ENCODE results near the gene FUBP1. TPM values are rescaled to one million over a fixed set of nuclear protein-coding genes. Genes with fewer than 3 reads are reported as not detected.

The FUBP1 gene
- total and polyA plus RNA-seq, 2 experiments from 2014 or later: 64.0 to 151 TPM

DNA sequence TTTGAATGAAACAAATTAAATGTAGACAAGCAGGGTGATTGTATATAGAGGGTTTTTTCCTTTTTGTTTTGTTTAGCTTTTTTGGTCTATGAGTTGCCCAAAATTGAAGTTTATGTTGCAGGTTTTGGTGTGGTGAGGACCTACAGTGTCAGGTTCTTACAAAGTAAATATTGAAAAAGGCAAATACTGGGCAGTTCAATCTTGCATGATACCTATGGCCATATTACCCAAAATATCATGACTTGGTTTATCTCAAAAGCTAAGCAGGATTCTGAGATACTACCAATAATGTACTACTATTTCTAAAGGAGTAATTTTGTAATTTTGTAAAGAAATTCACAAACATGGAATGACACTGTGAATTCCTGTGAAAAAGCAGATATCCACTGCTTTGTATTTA, 27.6 kb upstream of the FUBP1 start:
- TF ChIP-seq, protein P1, sequence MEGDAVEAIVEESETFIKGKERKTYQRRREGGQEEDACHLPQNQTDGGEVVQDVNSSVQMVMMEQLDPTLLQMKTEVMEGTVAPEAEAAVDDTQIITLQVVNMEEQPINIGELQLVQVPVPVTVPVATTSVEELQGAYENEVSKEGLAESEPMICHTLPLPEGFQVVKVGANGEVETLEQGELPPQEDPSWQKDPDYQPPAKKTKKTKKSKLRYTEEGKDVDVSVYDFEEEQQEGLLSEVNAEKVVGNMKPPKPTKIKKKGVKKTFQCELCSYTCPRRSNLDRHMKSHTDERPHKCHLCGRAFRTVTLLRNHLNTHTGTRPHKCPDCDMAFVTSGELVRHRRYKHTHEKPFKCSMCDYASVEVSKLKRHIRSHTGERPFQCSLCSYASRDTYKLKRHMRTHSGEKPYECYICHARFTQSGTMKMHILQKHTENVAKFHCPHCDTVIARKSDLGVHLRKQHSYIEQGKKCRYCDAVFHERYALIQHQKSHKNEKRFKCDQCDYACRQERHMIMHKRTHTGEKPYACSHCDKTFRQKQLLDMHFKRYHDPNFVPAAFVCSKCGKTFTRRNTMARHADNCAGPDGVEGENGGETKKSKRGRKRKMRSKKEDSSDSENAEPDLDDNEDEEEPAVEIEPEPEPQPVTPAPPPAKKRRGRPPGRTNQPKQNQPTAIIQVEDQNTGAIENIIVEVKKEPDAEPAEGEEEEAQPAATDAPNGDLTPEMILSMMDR (IDR thresholded peaks at IDR 0.05; ENCODE audit: poor library complexity): no peak
- TF ChIP-seq EZH2phosphoT487 (IDR thresholded peaks at IDR 0.05; ENCODE audit: low read depth, severe bottlenecking, unreplicated experiment): no peak
- no peak for TF ChIP-seq EZH2 (IDR thresholded peaks at IDR 0.05; ENCODE audit: borderline replicate concordance)
- Histone ChIP-seq H3K4me3 (peak overlapping the region; percentile 4), H3K4me1 (ENCODE audit: insufficient read depth) (no peaks in the 10 kb centered on the region), H3K9me3 (ENCODE audit: low read depth) (no peaks in the 10 kb centered on the region), H4K20me1 (ENCODE audit: insufficient read depth, poor library complexity, severe bottlenecking) (peaks cover 13% of the 10 kb centered on the region), H3K9me2 (replicated peaks; ENCODE audit: insufficient read depth) (no peaks in the 10 kb centered on the region), H3K27me3 (no peaks in the 10 kb centered on the region), H3K4me2 (peak overlapping the region; percentile 70), H3K79me2 (peaks cover 53% of the 10 kb centered on the region), H3K36me3 (replicated peaks; ENCODE audit: insufficient read depth, low read depth) (no peaks in the 10 kb centered on the region), H3K27ac (peak overlapping the region; percentile 86), H2AFZ (no peak overlapping the region)
- no peak for DNase-seq (ENCODE audit: low spot score)

DNA sequence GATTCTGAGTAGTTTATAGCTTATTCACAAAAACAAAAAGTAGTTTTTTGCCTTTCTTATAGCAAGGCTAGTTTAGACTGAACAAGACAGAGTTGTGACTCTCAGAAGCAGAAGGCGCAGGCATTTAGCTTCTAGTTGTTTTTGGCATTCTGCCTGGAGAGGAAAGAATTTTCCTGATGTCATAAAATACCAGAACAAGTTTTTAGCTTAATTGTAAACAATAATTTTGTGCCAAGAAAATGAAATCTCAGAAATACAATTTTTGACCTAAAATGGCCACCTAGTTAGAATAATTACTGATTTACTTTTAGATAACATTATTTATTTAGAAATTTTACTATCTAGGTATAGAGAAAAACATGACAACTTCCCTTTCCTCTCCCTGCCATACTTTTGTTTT, 26.9 kb upstream of the FUBP1 start:
- no peaks in the 10 kb centered on the region for H3K27me3 ChIP-seq
- peaks cover 48% of the 10 kb centered on the region for H3K79me2 ChIP-seq
- no peaks in the 10 kb centered on the region for H3K36me3 ChIP-seq (replicated peaks; ENCODE audit: insufficient read depth, low read depth)
- peaks cover 13% of the 10 kb centered on the region for H4K20me1 ChIP-seq (ENCODE audit: insufficient read depth, poor library complexity, severe bottlenecking)
- H3K4me1 ChIP-seq (ENCODE audit: insufficient read depth): no peaks in the 10 kb centered on the region
- H3K9me3 ChIP-seq (ENCODE audit: low read depth): no peaks in the 10 kb centered on the region
- WGBS (ENCODE audit: low lambda C conversion rate, missing lambda C conversion rate): 34% methylated on average over 1 of the region's 1 CpG
- peak overlapping the region; percentile 86 for H3K27ac ChIP-seq
- peak overlapping the region; percentile 70 for H3K4me2 ChIP-seq
- H3K4me3 ChIP-seq: peak overlapping the region; percentile 34
- no peak overlapping the region for H2AFZ ChIP-seq
- TF ChIP-seq EZH2phosphoT487 (IDR thresholded peaks at IDR 0.05; ENCODE audit: low read depth, severe bottlenecking, unreplicated experiment): no peak
- TF ChIP-seq, protein P1 (IDR thresholded peaks at IDR 0.05; ENCODE audit: poor library complexity): no peak
- TF ChIP-seq EZH2 (IDR thresholded peaks at IDR 0.05; ENCODE audit: borderline replicate concordance): no peak
- peak; percentile 72 for DNase-seq (ENCODE audit: low spot score)
- no peaks in the 10 kb centered on the region for H3K9me2 ChIP-seq (replicated peaks; ENCODE audit: insufficient read depth)

DNA sequence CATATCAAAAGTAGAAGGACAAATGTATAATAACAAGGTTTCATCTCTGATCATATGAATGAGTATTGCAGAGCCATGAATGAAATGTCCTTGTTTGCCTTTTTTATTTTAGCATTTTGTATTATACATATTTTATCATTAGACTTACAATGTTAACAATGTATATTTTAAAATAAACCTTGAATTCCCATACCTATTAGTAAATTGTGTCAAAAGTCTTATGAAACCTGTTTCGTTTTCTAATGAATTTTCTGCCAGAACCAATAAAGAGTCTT, 26.5 kb upstream of the FUBP1 start:
- peak overlapping the region; percentile 86 for H3K27ac ChIP-seq
- no peaks in the 10 kb centered on the region for H3K9me2 ChIP-seq (replicated peaks; ENCODE audit: insufficient read depth)
- peak overlapping the region; percentile 4 for H2AFZ ChIP-seq
- 29% methylated on average over 1 of the region's 1 CpG for WGBS (ENCODE audit: low lambda C conversion rate, missing lambda C conversion rate)
- H4K20me1 ChIP-seq (ENCODE audit: insufficient read depth, poor library complexity, severe bottlenecking): peaks cover 13% of the 10 kb centered on the region
- H3K27me3 ChIP-seq: no peaks in the 10 kb centered on the region
- TF ChIP-seq EZH2 (IDR thresholded peaks at IDR 0.05; ENCODE audit: borderline replicate concordance) (no peak), EZH2phosphoT487 (IDR thresholded peaks at IDR 0.05; ENCODE audit: low read depth, severe bottlenecking, unreplicated experiment) (no peak)
- TF ChIP-seq, protein P1 (IDR thresholded peaks at IDR 0.05; ENCODE audit: poor library complexity): no peak
- H3K4me2 ChIP-seq: peak overlapping the region; percentile 70
- H3K4me1 ChIP-seq (ENCODE audit: insufficient read depth): no peaks in the 10 kb centered on the region
- H3K4me3 ChIP-seq: peak overlapping the region; percentile 34
- no peaks in the 10 kb centered on the region for H3K9me3 ChIP-seq (ENCODE audit: low read depth)
- peaks cover 44% of the 10 kb centered on the region for H3K79me2 ChIP-seq
- no peaks in the 10 kb centered on the region for H3K36me3 ChIP-seq (replicated peaks; ENCODE audit: insufficient read depth, low read depth)
- no peak for DNase-seq (ENCODE audit: low spot score)
